Body of pancreas (tissue), 4 donors: ENCODE data around the gene LRFN3. TPM values are rescaled to one million over a fixed set of nuclear protein-coding genes. Genes with fewer than 3 reads are reported as not detected.
A peak's percentile ranks its signal among the peaks of the same experiment; 100 is the strongest.

Experiments used
- ATAC-seq: fragments of 150-250 bp; one replicate; pipeline ENCODE4 v1.9.1; 2016
- DNase-seq, 4 donors: peaks; one replicate each; pipeline ENCODE4 v3.0.0-alpha.2; 2019
- H3K27ac ChIP-seq, 4 donors: fragments of 200-600 bp; sonication (generic); 1 replicate in 3 of 4; 2 replicates in 1 of 4; pipeline versions ENCODE4 v1.5.1 to v1.6.1; 2016 to 2019; ENCODE audit warnings: mild to moderate bottlenecking in 1 of 4, mixed read lengths in 1 of 4, moderate library complexity in 1 of 4
- H3K27me3 ChIP-seq, 2 donors: fragments of 200-600 bp; sonication (generic); one replicate each; pipeline ENCODE4 v1.6.0; 2016; ENCODE audit warnings: mild to moderate bottlenecking in 1 of 2
- H3K36me3 ChIP-seq, 2 donors: fragments of 200-600 bp; sonication (generic); replicated peaks in 1 of 2; 2 replicates each; pipeline ENCODE4 v1.5.1; 2016; ENCODE audit warnings: low read depth in 2 of 2; ENCODE audit not compliant: insufficient read depth in 1 of 2
- H3K4me1 ChIP-seq: fragments of 200-600 bp; sonication (generic); one replicate; pipeline ENCODE4 v1.6.0; 2016
- H3K4me3 ChIP-seq, 2 donors: fragments of 200-600 bp; sonication (generic); 1 replicate in 1 of 2; 2 replicates in 1 of 2; pipeline ENCODE4 v1.5.1; 2016 to 2019
- H3K9me3 ChIP-seq, 3 donors: fragments of 200-600 bp; sonication (generic); 1 replicate in 2 of 3; 2 replicates in 1 of 3; pipeline ENCODE4 v1.5.1; 2016
- POLR2A ChIP-seq, 3 donors: fragments of 450-650 bp; IDR thresholded peaks; one replicate each; pipeline ENCODE4 v1.6.1; 2016; ENCODE audit warnings: antibody characterized with exemption in 3 of 3, mild to moderate bottlenecking in 2 of 3
- WGBS, 2 donors: methylation state at CpG; one replicate each; pipeline ENCODE4 v1.1.5; 2017; 5-methylcytosine and 5-hydroxymethylcytosine counted together
- intact Hi-C: fragments of 100-400 bp; cut with DNase I; formaldehyde crosslinking; loops from one replicate; pipeline ENCODE4 v1.15.1; 2023
- total RNA-seq, 2 donors: library from RNA; depleted of rRNA; stranded (reverse); fragments of >200 nt; gene quantifications; one replicate each; pipeline ENCODE4 v1.1.0, GENCODE V29; 2016
- TF ChIP-seq, protein P1 (sequence below), 7 experiments: fragments of 450-650 bp in 4 of 7; fragments of 200-600 bp in 3 of 7; sonication (generic) in 3 of 7; IDR thresholded peaks; one replicate each; pipeline ENCODE4 v1.5.1; 2016 to 2019; ENCODE audit warnings: antibody characterized with exemption in 7 of 7

Gene LRFN3
- total RNA-seq, 2 donors from 2014 or later = 13.2 to 14.5 TPM

GRCh38 chr19:35990771-35991730 is 54.9 kb downstream of the LRFN3 start:
- ATAC-seq (no peak), DNase-seq (no peak)
- Histone ChIP-seq H3K4me3 (no peak overlapping the region), H3K27ac (no peak overlapping the region), H3K4me1 (peaks cover 20% of the 10 kb centered on the region), H3K36me3 (no peaks in the 10 kb centered on the region), H3K27me3 (peaks cover 0 to 12% of the 10 kb centered on the region in 2 donors), H3K9me3 (no peaks in the 10 kb centered on the region)
- intact Hi-C loops = no loop called here
- 77 to 79% methylated on average over 9 of the region's 10 CpGs for WGBS, 2 donors
- no peak for TF ChIP-seq POLR2A (IDR thresholded peaks at IDR 0.05)
- TF ChIP-seq, protein P1, sequence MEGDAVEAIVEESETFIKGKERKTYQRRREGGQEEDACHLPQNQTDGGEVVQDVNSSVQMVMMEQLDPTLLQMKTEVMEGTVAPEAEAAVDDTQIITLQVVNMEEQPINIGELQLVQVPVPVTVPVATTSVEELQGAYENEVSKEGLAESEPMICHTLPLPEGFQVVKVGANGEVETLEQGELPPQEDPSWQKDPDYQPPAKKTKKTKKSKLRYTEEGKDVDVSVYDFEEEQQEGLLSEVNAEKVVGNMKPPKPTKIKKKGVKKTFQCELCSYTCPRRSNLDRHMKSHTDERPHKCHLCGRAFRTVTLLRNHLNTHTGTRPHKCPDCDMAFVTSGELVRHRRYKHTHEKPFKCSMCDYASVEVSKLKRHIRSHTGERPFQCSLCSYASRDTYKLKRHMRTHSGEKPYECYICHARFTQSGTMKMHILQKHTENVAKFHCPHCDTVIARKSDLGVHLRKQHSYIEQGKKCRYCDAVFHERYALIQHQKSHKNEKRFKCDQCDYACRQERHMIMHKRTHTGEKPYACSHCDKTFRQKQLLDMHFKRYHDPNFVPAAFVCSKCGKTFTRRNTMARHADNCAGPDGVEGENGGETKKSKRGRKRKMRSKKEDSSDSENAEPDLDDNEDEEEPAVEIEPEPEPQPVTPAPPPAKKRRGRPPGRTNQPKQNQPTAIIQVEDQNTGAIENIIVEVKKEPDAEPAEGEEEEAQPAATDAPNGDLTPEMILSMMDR (IDR thresholded peaks at IDR 0.05) = no peak

DNA sequence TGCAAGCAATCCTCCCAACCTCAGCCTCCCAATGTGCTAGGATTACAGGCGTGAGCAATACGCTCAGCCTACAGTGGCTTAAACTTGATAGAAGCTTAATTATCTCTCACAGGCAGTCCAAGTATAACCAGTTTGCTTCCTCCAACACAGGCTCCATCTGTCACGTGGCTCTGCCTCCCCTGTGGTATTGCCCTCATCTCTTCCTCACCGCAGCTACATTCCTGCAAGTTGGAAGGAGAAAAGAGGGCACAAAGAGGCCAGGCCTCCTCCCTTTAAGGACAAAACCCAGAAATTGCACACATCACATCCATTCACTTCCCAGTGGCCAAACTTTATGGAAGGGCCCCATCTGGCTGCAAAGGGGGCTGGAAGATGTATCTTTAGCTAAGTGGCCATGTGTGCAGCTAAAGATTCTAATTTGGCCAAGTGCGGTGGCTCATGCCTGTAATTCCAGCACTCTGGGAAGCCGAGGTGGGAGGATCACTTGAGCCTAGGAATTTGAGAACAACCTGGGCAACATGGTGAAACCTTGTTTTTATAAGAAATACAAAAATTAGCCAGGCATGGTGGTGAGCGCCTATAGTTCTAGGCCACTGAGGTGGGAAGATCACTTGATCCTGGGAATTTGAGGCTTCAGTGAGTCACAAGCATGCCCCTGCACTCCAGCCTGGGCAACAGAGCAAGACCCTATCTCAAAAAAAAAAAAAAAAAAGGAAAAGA is 55.7 kb downstream of the LRFN3 start:
- H3K36me3 ChIP-seq = no peaks in the 10 kb centered on the region
- H3K4me1 ChIP-seq = peaks cover 27% of the 10 kb centered on the region
- H3K27me3 ChIP-seq = peaks cover 0 to 4% of the 10 kb centered on the region in 2 donors
- no peak for ATAC-seq
- H3K4me3 ChIP-seq = no peak overlapping the region
- TF ChIP-seq, protein P1 (IDR thresholded peaks at IDR 0.05) = no peak
- TF ChIP-seq POLR2A (IDR thresholded peaks at IDR 0.05) = no peak
- no peak for DNase-seq
- WGBS, 2 donors = 81 to 85% methylated on average over 7 of the region's 7 CpGs
- intact Hi-C loops = no loop called here
- H3K27ac ChIP-seq = no peak overlapping the region
- H3K9me3 ChIP-seq = no peaks in the 10 kb centered on the region

- H3K36me3 ChIP-seq = no peaks in the 10 kb centered on the region
- 85 to 94% methylated on average over 8 of the region's 8 CpGs for WGBS, 2 donors
- ATAC-seq = no peak
Observed at GRCh38 chr19:35992907-35993765, 57.0 kb downstream of the LRFN3 start.

GRCh38 chr19:35993923-35994598 is 57.9 kb downstream of the LRFN3 start:
- Histone ChIP-seq H3K27ac (peak overlapping the region in 1 of 4 donors; percentile 92), H3K9me3 (no peaks in the 10 kb centered on the region), H3K4me3 (no peak overlapping the region), H3K4me1 (peaks cover 35% of the 10 kb centered on the region), H3K36me3 (no peaks in the 10 kb centered on the region), H3K27me3 (no peaks in the 10 kb centered on the region)
- ATAC-seq = no peak
- 41 to 42% methylated on average over 30 to 49 of the region's 49 CpGs for WGBS, 2 donors
- peak in 1 of 4 donors; percentile 27 for DNase-seq
- intact Hi-C loops = no loop called here
- TF ChIP-seq, protein P1 (IDR thresholded peaks at IDR 0.05) = no peak
- TF ChIP-seq POLR2A (IDR thresholded peaks at IDR 0.05) = no peak

More at GRCh38 chr19:35992907-35993765, 57.0 kb downstream of the LRFN3 start:
- Histone ChIP-seq H3K27ac (no peak overlapping the region), H3K4me1 (peaks cover 28% of the 10 kb centered on the region), H3K27me3 (no peaks in the 10 kb centered on the region), H3K9me3 (no peaks in the 10 kb centered on the region), H3K4me3 (no peak overlapping the region)
- intact Hi-C loops = no loop called here
- TF ChIP-seq POLR2A (IDR thresholded peaks at IDR 0.05) = no peak
- TF ChIP-seq, protein P1 (IDR thresholded peaks at IDR 0.05) = no peak
- DNase-seq = no peak
